GM21529 (cell line): ENCODE results near the gene GGA2.

Experiments
- ATAC-seq: cut with Tn5 transposase; IDR thresholded peaks from one replicate; pipeline ENCODE4 v1.9.1; 2021; ENCODE audit not compliant: unreplicated experiment

Gene GGA2

DNA sequence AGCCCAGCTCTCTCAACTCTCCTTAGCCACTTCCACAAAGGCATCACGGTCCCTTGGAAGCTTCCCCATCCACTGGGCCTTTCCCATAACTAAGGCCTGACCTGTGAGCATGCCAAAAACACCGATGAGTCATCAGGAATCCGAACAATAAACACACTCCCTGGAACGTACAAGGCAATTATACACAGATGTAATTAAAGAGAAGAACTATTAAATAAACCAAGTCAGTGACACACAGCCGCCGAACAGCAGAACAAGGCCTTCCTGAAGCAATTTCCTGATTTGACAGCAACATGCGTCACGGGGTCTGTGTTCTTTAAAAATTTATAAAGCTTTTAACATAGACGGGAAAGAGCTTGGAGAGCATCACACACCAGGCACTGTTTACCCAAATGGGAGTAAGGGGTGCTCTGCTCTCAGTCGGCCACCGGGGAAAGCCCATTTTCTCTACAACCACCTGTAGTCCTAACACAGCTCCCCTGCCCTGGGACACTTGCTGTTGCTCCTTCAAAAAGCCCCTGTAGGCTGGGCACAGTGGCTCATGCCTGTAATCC is 86.7 kb downstream of the GGA2 start:
- no peak for ATAC-seq

GRCh38 chr16:23420011-23420410 is 90.3 kb downstream of the GGA2 start:
- no peak for ATAC-seq

DNA sequence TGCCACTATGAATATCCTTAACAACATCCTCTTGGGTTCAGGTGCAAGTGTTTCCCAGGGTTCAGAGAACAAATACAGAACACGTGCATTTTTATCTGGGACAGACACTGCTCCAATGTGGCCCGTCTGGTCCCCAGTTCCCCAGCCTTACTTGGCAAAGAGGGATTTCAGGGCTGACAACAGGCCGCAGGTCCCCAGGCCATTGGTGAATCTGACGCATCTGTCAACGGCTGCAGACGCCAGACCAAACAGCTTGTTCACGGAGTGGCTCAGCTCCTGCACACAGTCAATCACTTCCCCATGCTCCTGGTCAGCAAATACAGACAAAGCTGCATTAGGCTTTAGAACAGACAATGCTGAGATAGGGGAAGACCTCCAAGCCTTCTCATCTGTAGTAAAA is 93.5 kb downstream of the GGA2 start:
- no peak for ATAC-seq

- no peak for ATAC-seq
These were observed 95.6 kb downstream of the GGA2 start for GRCh38 chr16:23414731-23415130.
